H9 (cell line): ENCODE data around the gene TBC1D1. TPM values are rescaled to one million over a fixed set of nuclear protein-coding genes. Genes with fewer than 3 reads are reported as not detected.

Source experiments
- DNase-seq: peaks from one replicate; pipeline ENCODE4 v3.0.0-alpha.2; 2017
- H2AFZ ChIP-seq: one replicate; pipeline ENCODE4 v1.6.1; 2013; ENCODE audit warnings: mild to moderate bottlenecking, low read length, control low read depth, moderate library complexity
- H2AK5ac ChIP-seq: 2 replicates; pipeline ENCODE4 v1.6.1; 2013; ENCODE audit warnings: low read length, control low read depth, mixed read lengths; ENCODE audit not compliant: insufficient read length
- H2BK120ac ChIP-seq: one replicate; pipeline ENCODE4 v1.6.1; 2013; ENCODE audit warnings: low read depth, mild to moderate bottlenecking, low read length, control low read depth, inconsistent platforms; ENCODE audit not compliant: poor library complexity, severe bottlenecking
- H2BK12ac ChIP-seq: 2 replicates; pipeline ENCODE4 v1.6.1; 2013; ENCODE audit warnings: low read length, control low read depth, mixed read lengths, low read depth; ENCODE audit not compliant: insufficient read length
- H2BK15ac ChIP-seq: 2 replicates; pipeline ENCODE4 v1.6.1; 2013; ENCODE audit warnings: low read depth, low read length, control low read depth
- H2BK20ac ChIP-seq: one replicate; pipeline ENCODE4 v1.6.1; 2013; ENCODE audit warnings: low read depth, mild to moderate bottlenecking, low read length, control low read depth, inconsistent platforms; ENCODE audit not compliant: poor library complexity, severe bottlenecking
- H2BK5ac ChIP-seq: 2 replicates; pipeline ENCODE4 v1.6.1; 2013; ENCODE audit warnings: low read length, control low read depth, mixed read lengths; ENCODE audit not compliant: insufficient read length
- H3K14ac ChIP-seq: 2 replicates; pipeline ENCODE4 v1.6.1; 2013; ENCODE audit warnings: low read length, control low read depth; ENCODE audit not compliant: insufficient read depth
- H3K18ac ChIP-seq: 2 replicates; pipeline ENCODE4 v1.6.1; 2013; ENCODE audit warnings: low read depth, mild to moderate bottlenecking, mixed read lengths, low read length, control low read depth; ENCODE audit not compliant: insufficient read length
- H3K23ac ChIP-seq: 2 replicates; pipeline ENCODE4 v1.6.1; 2013; ENCODE audit warnings: low read length, control low read depth, mixed read lengths, low read depth; ENCODE audit not compliant: insufficient read length
- H3K23me2 ChIP-seq: 2 replicates; pipeline ENCODE4 v1.6.1; 2013; ENCODE audit warnings: low read depth, mild to moderate bottlenecking, mixed read lengths, low read length, control low read depth; ENCODE audit not compliant: insufficient read length, poor library complexity, severe bottlenecking
- H3K27ac ChIP-seq: 2 replicates; pipeline ENCODE4 v1.5.1; 2013; ENCODE audit warnings: low read length, control low read depth, mixed read lengths, low read depth; ENCODE audit not compliant: insufficient read length
- H3K27me3 ChIP-seq: 2 replicates; pipeline ENCODE4 v1.6.1; 2013; ENCODE audit warnings: low read length, control low read depth, inconsistent platforms; ENCODE audit not compliant: insufficient read depth
- H3K4ac ChIP-seq: 2 replicates; pipeline ENCODE4 v1.6.1; 2013; ENCODE audit warnings: low read depth, mild to moderate bottlenecking, control low read depth, inconsistent platforms, low read length, moderate library complexity
- H3K4me1 ChIP-seq: 2 replicates; pipeline ENCODE4 v1.6.1; 2013; ENCODE audit warnings: low read length, control low read depth, inconsistent platforms; ENCODE audit not compliant: insufficient read depth
- H3K4me2 ChIP-seq: 2 replicates; pipeline ENCODE4 v1.6.1; 2013; ENCODE audit warnings: low read length, control low read depth, mixed read lengths; ENCODE audit not compliant: insufficient read length, insufficient read depth
- H3K56ac ChIP-seq: 2 replicates; pipeline ENCODE4 v1.6.1; 2013; ENCODE audit warnings: low read depth, mild to moderate bottlenecking, mixed read lengths, low read length, control low read depth; ENCODE audit not compliant: insufficient read length
- H3K79me1 ChIP-seq: 2 replicates; pipeline ENCODE4 v1.6.1; 2013; ENCODE audit warnings: low read depth, mild to moderate bottlenecking, moderate library complexity, low read length, control low read depth, inconsistent platforms; ENCODE audit not compliant: insufficient read depth, poor library complexity, severe bottlenecking
- H3K79me2 ChIP-seq: 2 replicates; pipeline ENCODE4 v1.6.1; 2013; ENCODE audit warnings: low read length, control low read depth, inconsistent platforms; ENCODE audit not compliant: insufficient read depth
- H3K9ac ChIP-seq: 2 replicates; pipeline ENCODE4 v1.6.1; 2013; ENCODE audit warnings: low read length, control low read depth, mixed read lengths; ENCODE audit not compliant: insufficient read length; ENCODE audit errors: extremely low read depth
- H3K9me3 ChIP-seq: one replicate; pipeline ENCODE4 v1.6.1; 2013; ENCODE audit warnings: low read depth, low read length, inconsistent platforms; ENCODE audit not compliant: control insufficient read depth
- H3T11ph ChIP-seq: one replicate; pipeline ENCODE4 v1.6.1; 2013; ENCODE audit warnings: mild to moderate bottlenecking, low read length, control low read depth, inconsistent platforms
- H4K20me1 ChIP-seq: one replicate; pipeline ENCODE4 v1.6.1; 2013; ENCODE audit not compliant: control insufficient read depth, insufficient read length, insufficient read depth
- H4K5ac ChIP-seq: 2 replicates; pipeline ENCODE4 v1.6.1; 2013; ENCODE audit warnings: low read depth, mild to moderate bottlenecking, mixed read lengths, low read length, control low read depth; ENCODE audit not compliant: insufficient read length
- H4K8ac ChIP-seq: replicated peaks from 2 replicates; pipeline ENCODE4 v1.6.1; 2013; ENCODE audit warnings: low read length, control low read depth, mixed read lengths, low read depth; ENCODE audit not compliant: insufficient read length
- H4K91ac ChIP-seq: 2 replicates; pipeline ENCODE4 v1.6.1; 2013; ENCODE audit warnings: low read depth, mild to moderate bottlenecking, moderate library complexity, mixed read lengths, low read length, control low read depth; ENCODE audit not compliant: insufficient read length
- H3K27ac Mint-ChIP-seq, 3 experiments: 2 replicates in 2 of 3; 3 replicates in 1 of 3; pipeline ENCODE4 v1.8.0; 2020 to 2021; ENCODE audit warnings: mixed read lengths in 3 of 3, mild to moderate bottlenecking in 1 of 3, moderate library complexity in 1 of 3
- H3K27me3 Mint-ChIP-seq: 2 replicates; pipeline ENCODE4 v1.8.0; 2021; ENCODE audit warnings: low read depth, mild to moderate bottlenecking, moderate library complexity, mixed read lengths
- H3K36me3 Mint-ChIP-seq, 3 experiments: 2 replicates in 2 of 3; 3 replicates in 1 of 3; pipeline ENCODE4 v1.8.0; 2020 to 2021; ENCODE audit warnings: low read depth in 3 of 3, mixed read lengths in 3 of 3; ENCODE audit not compliant: insufficient read depth in 1 of 3
- H3K4me1 Mint-ChIP-seq, 2 experiments: 2 replicates each; pipeline ENCODE4 v1.8.0; 2020; ENCODE audit warnings: mixed read lengths in 2 of 2
- H3K4me3 Mint-ChIP-seq, 2 experiments: 2 replicates in 1 of 2; 3 replicates in 1 of 2; pipeline ENCODE4 v1.8.0; 2020 to 2021; ENCODE audit warnings: mild to moderate bottlenecking in 2 of 2, mixed read lengths in 2 of 2, moderate library complexity in 1 of 2
- H3K9me3 Mint-ChIP-seq, 2 experiments: 2 replicates in 1 of 2; 3 replicates in 1 of 2; pipeline ENCODE4 v1.8.0; 2020; ENCODE audit warnings: mild to moderate bottlenecking in 2 of 2, mixed read lengths in 2 of 2, moderate library complexity in 1 of 2
- WGBS: extraction: QIAGEN DNeasy Blood & Tissue Kit; methylation state at CpG from one replicate; pipeline ENCODE4 v1.1.7; 2013; ENCODE audit warnings: missing lambda C conversion rate, low lambda C conversion rate, mixed read lengths; ENCODE audit not compliant: insufficient read length; ENCODE audit errors: extremely low coverage; 5-methylcytosine and 5-hydroxymethylcytosine counted together
- total RNA-seq: library from RNA; stranded (reverse); gene quantifications from 2 replicates; pipeline ENCODE4 v1.2.1, GENCODE V29; 2021
- TF ChIP-seq, protein P1 (sequence below): fragments of 200-600 bp; sonication (generic); conservative IDR thresholded peaks from 3 replicates; pipeline ENCODE4 v1.8.0; 2021; ENCODE audit warnings: antibody characterized with exemption, mild to moderate bottlenecking

The TBC1D1 gene
- total RNA-seq, 1 experiment from 2014 or later, result 109 TPM

DNA sequence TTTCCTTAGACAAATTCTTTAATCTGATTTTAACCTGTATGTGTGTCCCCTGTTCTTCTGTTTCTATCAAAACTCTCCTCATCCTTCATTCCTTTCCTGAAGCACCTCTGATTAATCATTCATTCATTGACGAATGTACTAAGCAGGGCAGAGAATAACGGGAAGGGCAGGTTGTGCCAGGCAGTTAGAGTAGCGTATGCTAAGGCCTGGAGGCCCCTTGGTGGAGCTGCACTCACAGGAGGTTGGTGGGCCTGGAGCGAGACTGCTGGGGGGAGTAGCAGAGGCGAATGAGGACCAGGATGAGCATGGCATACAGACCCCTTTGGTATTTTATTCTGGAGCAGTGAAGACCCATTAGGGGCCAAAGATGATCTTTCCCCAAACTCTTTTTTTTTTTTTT is 91.9 kb downstream of the TBC1D1 start:
- no peak overlapping the region for H2BK20ac ChIP-seq
- no peaks in the 10 kb centered on the region for H4K20me1 ChIP-seq
- H2BK120ac ChIP-seq, result no peak overlapping the region
- H3K36me3 Mint-ChIP-seq, result no peaks in the 10 kb centered on the region; a peak in 1 of 7 replicates
- H2AK5ac ChIP-seq, result no peak overlapping the region
- no peak overlapping the region for H3K14ac ChIP-seq
- H4K5ac ChIP-seq, result no peak overlapping the region
- H2AFZ ChIP-seq, result no peak overlapping the region
- H2BK5ac ChIP-seq, result no peak overlapping the region
- H4K8ac ChIP-seq, result no peak overlapping the region
- H3K9me3 Mint-ChIP-seq, result no peaks in the 10 kb centered on the region
- no peak overlapping the region for H3T11ph ChIP-seq
- H3K27me3 ChIP-seq, result no peaks in the 10 kb centered on the region
- peaks cover 5% of the 10 kb centered on the region for H3K23me2 ChIP-seq
- H3K4me3 Mint-ChIP-seq, result no peak overlapping the region; a peak in 1 of 5 replicates
- H4K91ac ChIP-seq, result no peak overlapping the region
- H3K56ac ChIP-seq, result no peak overlapping the region
- H3K27ac ChIP-seq, result no peak overlapping the region
- H3K79me2 ChIP-seq, result peaks cover 3% of the 10 kb centered on the region; the same call in 1 of the 2 replicates
- no peak for DNase-seq
- WGBS, result no CpG with 5 or more reads among the region's 5 CpGs
- TF ChIP-seq, protein P1, sequence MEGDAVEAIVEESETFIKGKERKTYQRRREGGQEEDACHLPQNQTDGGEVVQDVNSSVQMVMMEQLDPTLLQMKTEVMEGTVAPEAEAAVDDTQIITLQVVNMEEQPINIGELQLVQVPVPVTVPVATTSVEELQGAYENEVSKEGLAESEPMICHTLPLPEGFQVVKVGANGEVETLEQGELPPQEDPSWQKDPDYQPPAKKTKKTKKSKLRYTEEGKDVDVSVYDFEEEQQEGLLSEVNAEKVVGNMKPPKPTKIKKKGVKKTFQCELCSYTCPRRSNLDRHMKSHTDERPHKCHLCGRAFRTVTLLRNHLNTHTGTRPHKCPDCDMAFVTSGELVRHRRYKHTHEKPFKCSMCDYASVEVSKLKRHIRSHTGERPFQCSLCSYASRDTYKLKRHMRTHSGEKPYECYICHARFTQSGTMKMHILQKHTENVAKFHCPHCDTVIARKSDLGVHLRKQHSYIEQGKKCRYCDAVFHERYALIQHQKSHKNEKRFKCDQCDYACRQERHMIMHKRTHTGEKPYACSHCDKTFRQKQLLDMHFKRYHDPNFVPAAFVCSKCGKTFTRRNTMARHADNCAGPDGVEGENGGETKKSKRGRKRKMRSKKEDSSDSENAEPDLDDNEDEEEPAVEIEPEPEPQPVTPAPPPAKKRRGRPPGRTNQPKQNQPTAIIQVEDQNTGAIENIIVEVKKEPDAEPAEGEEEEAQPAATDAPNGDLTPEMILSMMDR, result no peak
- H3K9me3 ChIP-seq, result no peaks in the 10 kb centered on the region
- H3K18ac ChIP-seq, result no peak overlapping the region
- H3K79me1 ChIP-seq, result no peaks in the 10 kb centered on the region
- H3K27me3 Mint-ChIP-seq, result no peaks in the 10 kb centered on the region
- no peak overlapping the region for H2BK15ac ChIP-seq
- H3K27ac Mint-ChIP-seq, result peak overlapping the region; percentile 4 to 88 (median 42); a peak in 5 of 7 replicates
- H3K9ac ChIP-seq, result no peak overlapping the region
- H3K4me2 ChIP-seq, result no peak overlapping the region
- H3K4me1 ChIP-seq, result peaks cover 9% of the 10 kb centered on the region; the same call in 1 of the 2 replicates
- no peak overlapping the region for H3K23ac ChIP-seq
- no peak overlapping the region for H3K4ac ChIP-seq
- H3K4me1 Mint-ChIP-seq, result peaks cover 40 to 57% of the 10 kb centered on the region in 2 experiments
- no peak overlapping the region for H2BK12ac ChIP-seq
